ENCODE measurements around the gene CAMTA1. TPM values are rescaled to one million over a fixed set of nuclear protein-coding genes. Genes with fewer than 3 reads are reported as not detected.

Gene CAMTA1
- total RNA-seq, 5 donors from 2014 or later (not counting 1 experiment from before 2014, with no cell fraction given), result 29.7 to 37.4 (median 34.6) TPM

GRCh38 chr1:7805460-7805859 lies 1020.2 kb downstream of the CAMTA1 start:
- DNase-seq (no peak), ATAC-seq (replicated peaks in 1 of 4) (no peak)
- no peak overlapping the region for H3K4me3 ChIP-seq (ENCODE audit: control insufficient read depth in 1 of 2, extremely low read depth in 1 of 2, low read length in 1 of 2)
- Mint-ChIP-seq H3K27ac (no peak overlapping the region), H3K27me3 (no peaks in the 10 kb centered on the region), H3K36me3 (peaks cover 13% of the 10 kb centered on the region), H3K4me1 (no peaks in the 10 kb centered on the region), H3K4me3 (no peak overlapping the region), H3K9me3 (no peaks in the 10 kb centered on the region)
- ChIA-PET CTCF (interaction anchor here in 1 of 2 donors (0.7 kb wide), 1 partner anchor 728 kb away, joined by 5 read pairs; no protein-coding TSS in a partner anchor), POLR2A (no interaction called here)
- 100% methylated on average over 2 of the region's 9 CpGs for WGBS (ENCODE audit: insufficient coverage)
- H3K27ac ChIP-seq (ENCODE audit: low read length), result no peak overlapping the region
- no peaks in the 10 kb centered on the region for H3K27me3 ChIP-seq (replicated peaks in 1 of 2; ENCODE audit: control insufficient read depth in 2 of 2, extremely low read depth in 1 of 2, insufficient read depth in 2 of 2, low read length in 1 of 2)
- H3K9me3 ChIP-seq, result no peaks in the 10 kb centered on the region
- H3K4me1 ChIP-seq (ENCODE audit: control insufficient read depth in 1 of 2, extremely low read depth in 1 of 2, insufficient read depth in 2 of 2, low read length in 2 of 2), result no peaks in the 10 kb centered on the region
- H3K36me3 ChIP-seq (ENCODE audit: control insufficient read depth in 2 of 2, extremely low read depth in 1 of 2, insufficient read depth in 1 of 2, low read length in 1 of 2), result peaks cover 0 to 37% of the 10 kb centered on the region in 2 donors

DNA sequence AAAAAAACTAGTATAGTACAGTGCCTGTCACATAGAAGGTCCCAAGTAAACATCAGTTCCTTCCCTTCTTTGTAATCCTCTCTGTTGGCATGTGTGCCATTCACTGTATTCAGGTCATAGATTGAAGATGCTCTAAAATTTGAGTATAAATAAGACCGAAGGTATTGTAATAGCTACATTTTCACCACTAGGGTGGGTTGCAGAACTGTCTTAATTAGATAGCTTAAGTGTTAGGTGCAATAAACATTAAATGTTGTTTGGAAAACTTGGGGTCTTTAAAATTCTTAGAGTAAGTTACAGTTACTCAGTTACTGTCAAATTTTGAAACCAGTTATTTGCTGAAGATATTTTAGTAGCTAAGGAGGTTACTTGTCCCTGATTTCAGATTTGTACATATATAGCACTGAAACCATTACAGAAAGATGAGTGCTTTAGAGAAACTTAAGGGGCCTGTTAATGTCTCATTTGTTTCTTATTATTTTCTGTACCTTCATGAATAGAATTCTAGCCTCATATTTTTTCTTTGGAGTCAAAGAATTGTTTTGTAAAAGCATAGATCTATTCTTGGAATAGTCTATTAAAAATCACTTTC lies 1023.1 kb downstream of the CAMTA1 start:
- no CpG with 5 or more reads among the region's 1 CpG for WGBS (ENCODE audit: insufficient coverage)
- Mint-ChIP-seq H3K4me1 (no peaks in the 10 kb centered on the region), H3K4me3 (no peak overlapping the region), H3K9me3 (peaks cover 0 to 6% (median 4%) of the 10 kb centered on the region in 3 donors), H3K36me3 (peaks cover 34% of the 10 kb centered on the region), H3K27me3 (no peaks in the 10 kb centered on the region), H3K27ac (no peak overlapping the region)
- POLR2A ChIA-PET, result no interaction called here
- peak in 1 of 35 experiments; percentile 49 for DNase-seq
- CTCF ChIA-PET, result interaction anchor here (0.7 to 1.1 kb wide), 5 partner anchors 16 to 141 kb away, joined by 3 to 4 read pairs (median 4); no protein-coding TSS in a partner anchor
- peak in 2 of 4 experiments; percentile 41 to 50 for ATAC-seq (replicated peaks in 1 of 4)
- H3K36me3 ChIP-seq (ENCODE audit: control insufficient read depth in 2 of 2, extremely low read depth in 1 of 2, insufficient read depth in 1 of 2, low read length in 1 of 2), result peaks cover 0 to 41% of the 10 kb centered on the region in 2 donors
- no peaks in the 10 kb centered on the region for H3K4me1 ChIP-seq (ENCODE audit: control insufficient read depth in 1 of 2, extremely low read depth in 1 of 2, insufficient read depth in 2 of 2, low read length in 2 of 2)
- H3K27me3 ChIP-seq (replicated peaks in 1 of 2; ENCODE audit: control insufficient read depth in 2 of 2, extremely low read depth in 1 of 2, insufficient read depth in 2 of 2, low read length in 1 of 2), result no peaks in the 10 kb centered on the region
- no peaks in the 10 kb centered on the region for H3K9me3 ChIP-seq
- H3K27ac ChIP-seq (ENCODE audit: low read length), result no peak overlapping the region
- H3K4me3 ChIP-seq (ENCODE audit: control insufficient read depth in 1 of 2, extremely low read depth in 1 of 2, low read length in 1 of 2), result no peak overlapping the region

DNA sequence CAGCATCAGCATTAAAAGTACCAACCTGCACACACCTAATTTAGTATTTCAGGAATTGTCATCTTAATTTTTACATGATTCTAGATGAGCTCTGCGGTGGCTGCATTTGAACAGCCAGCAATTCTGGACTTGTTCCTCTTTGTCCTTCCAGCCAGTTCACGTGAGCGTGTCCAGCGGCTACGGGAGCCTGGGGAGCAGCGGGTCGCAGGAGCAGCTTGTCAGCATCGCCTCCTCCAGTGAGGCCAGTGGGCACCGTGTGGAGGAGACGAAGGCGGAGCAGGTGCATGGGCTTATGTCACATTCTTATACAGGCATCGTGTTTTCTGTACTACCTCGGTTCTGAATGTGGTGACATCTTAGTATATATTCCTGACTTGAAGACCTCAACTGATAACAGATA lies 1024.5 kb downstream of the CAMTA1 start:
- Mint-ChIP-seq H3K9me3 (peaks cover 6 to 17% (median 13%) of the 10 kb centered on the region in 3 donors), H3K27ac (no peak overlapping the region), H3K4me3 (no peak overlapping the region), H3K27me3 (no peaks in the 10 kb centered on the region), H3K4me1 (no peaks in the 10 kb centered on the region), H3K36me3 (peaks cover 45% of the 10 kb centered on the region)
- H3K27me3 ChIP-seq (replicated peaks in 1 of 2; ENCODE audit: control insufficient read depth in 2 of 2, extremely low read depth in 1 of 2, insufficient read depth in 2 of 2, low read length in 1 of 2), result no peaks in the 10 kb centered on the region
- H3K4me3 ChIP-seq (ENCODE audit: control insufficient read depth in 1 of 2, extremely low read depth in 1 of 2, low read length in 1 of 2), result no peak overlapping the region
- ChIA-PET POLR2A (no interaction called here), CTCF (no interaction called here)
- peaks cover 2% of the 10 kb centered on the region for H3K9me3 ChIP-seq
- peaks cover 0 to 33% of the 10 kb centered on the region in 2 donors for H3K36me3 ChIP-seq (ENCODE audit: control insufficient read depth in 2 of 2, extremely low read depth in 1 of 2, insufficient read depth in 1 of 2, low read length in 1 of 2)
- DNase-seq (no peak), ATAC-seq (replicated peaks in 1 of 4) (no peak)
- no peak overlapping the region for H3K27ac ChIP-seq (ENCODE audit: low read length)
- no peaks in the 10 kb centered on the region for H3K4me1 ChIP-seq (ENCODE audit: control insufficient read depth in 1 of 2, extremely low read depth in 1 of 2, insufficient read depth in 2 of 2, low read length in 2 of 2)
- WGBS (ENCODE audit: insufficient coverage), result 97% methylated on average over 8 of the region's 13 CpGs

- Mint-ChIP-seq H3K27me3 (no peaks in the 10 kb centered on the region), H3K36me3 (peaks cover 44% of the 10 kb centered on the region), H3K4me3 (no peak overlapping the region), H3K4me1 (no peaks in the 10 kb centered on the region), H3K9me3 (peaks cover 9 to 17% (median 13%) of the 10 kb centered on the region in 3 donors), H3K27ac (no peak overlapping the region)
- H3K4me1 ChIP-seq (ENCODE audit: control insufficient read depth in 1 of 2, extremely low read depth in 1 of 2, insufficient read depth in 2 of 2, low read length in 2 of 2), result no peaks in the 10 kb centered on the region
- ATAC-seq (replicated peaks in 1 of 4), result no peak
- POLR2A ChIA-PET, result no interaction called here
- H3K36me3 ChIP-seq (ENCODE audit: control insufficient read depth in 2 of 2, extremely low read depth in 1 of 2, insufficient read depth in 1 of 2, low read length in 1 of 2), result peaks cover 0 to 31% of the 10 kb centered on the region in 2 donors
- H3K27me3 ChIP-seq (replicated peaks in 1 of 2; ENCODE audit: control insufficient read depth in 2 of 2, extremely low read depth in 1 of 2, insufficient read depth in 2 of 2, low read length in 1 of 2), result no peaks in the 10 kb centered on the region
- DNase-seq, result no peak
- WGBS (ENCODE audit: insufficient coverage), result 90% methylated on average over 5 of the region's 7 CpGs
- no peak overlapping the region for H3K4me3 ChIP-seq (ENCODE audit: control insufficient read depth in 1 of 2, extremely low read depth in 1 of 2, low read length in 1 of 2)
- no peak overlapping the region for H3K27ac ChIP-seq (ENCODE audit: low read length)
- CTCF ChIA-PET, result no interaction called here
- peaks cover 2% of the 10 kb centered on the region for H3K9me3 ChIP-seq
Measured at GRCh38 chr1:7810395-7810794, 1025.1 kb downstream of the CAMTA1 start.

- H3K27ac ChIP-seq (ENCODE audit: low read length), result no peak overlapping the region
- peaks cover 45% of the 10 kb centered on the region for H3K36me3 Mint-ChIP-seq
- POLR2A ChIA-PET, result no interaction called here
- WGBS (ENCODE audit: insufficient coverage), result 83% methylated on average over 6 of the region's 6 CpGs
- no peak overlapping the region for H3K4me3 Mint-ChIP-seq
- CTCF ChIA-PET, result no interaction called here
- DNase-seq (no peak), ATAC-seq (replicated peaks in 1 of 4) (no peak)
- H3K4me3 ChIP-seq (ENCODE audit: control insufficient read depth in 1 of 2, extremely low read depth in 1 of 2, low read length in 1 of 2), result no peak overlapping the region
- no peak overlapping the region for H3K27ac Mint-ChIP-seq
- no peaks in the 10 kb centered on the region for H3K27me3 ChIP-seq (replicated peaks in 1 of 2; ENCODE audit: control insufficient read depth in 2 of 2, extremely low read depth in 1 of 2, insufficient read depth in 2 of 2, low read length in 1 of 2)
- H3K4me1 Mint-ChIP-seq, result no peaks in the 10 kb centered on the region
- peaks cover 0 to 24% of the 10 kb centered on the region in 2 donors for H3K36me3 ChIP-seq (ENCODE audit: control insufficient read depth in 2 of 2, extremely low read depth in 1 of 2, insufficient read depth in 1 of 2, low read length in 1 of 2)
- no peaks in the 10 kb centered on the region for H3K27me3 Mint-ChIP-seq
- peaks cover 2% of the 10 kb centered on the region for H3K9me3 ChIP-seq
- H3K4me1 ChIP-seq (ENCODE audit: control insufficient read depth in 1 of 2, extremely low read depth in 1 of 2, insufficient read depth in 2 of 2, low read length in 2 of 2), result no peaks in the 10 kb centered on the region
- peaks cover 9 to 17% (median 13%) of the 10 kb centered on the region in 3 donors for H3K9me3 Mint-ChIP-seq
Measured at GRCh38 chr1:7811476-7811875, 1026.2 kb downstream of the CAMTA1 start.

- Histone ChIP-seq H3K27ac (ENCODE audit: low read length) (no peak overlapping the region), H3K27me3 (replicated peaks in 1 of 2; ENCODE audit: control insufficient read depth in 2 of 2, extremely low read depth in 1 of 2, insufficient read depth in 2 of 2, low read length in 1 of 2) (no peaks in the 10 kb centered on the region), H3K4me3 (ENCODE audit: control insufficient read depth in 1 of 2, extremely low read depth in 1 of 2, low read length in 1 of 2) (no peak overlapping the region), H3K36me3 (ENCODE audit: control insufficient read depth in 2 of 2, extremely low read depth in 1 of 2, insufficient read depth in 1 of 2, low read length in 1 of 2) (peaks cover 0 to 19% of the 10 kb centered on the region in 2 donors), H3K4me1 (ENCODE audit: control insufficient read depth in 1 of 2, extremely low read depth in 1 of 2, insufficient read depth in 2 of 2, low read length in 2 of 2) (no peaks in the 10 kb centered on the region), H3K9me3 (peaks cover 2% of the 10 kb centered on the region)
- 96% methylated on average over 3 of the region's 3 CpGs for WGBS (ENCODE audit: insufficient coverage)
- Mint-ChIP-seq H3K36me3 (peaks cover 38% of the 10 kb centered on the region), H3K27ac (no peak overlapping the region), H3K27me3 (no peaks in the 10 kb centered on the region), H3K9me3 (peaks cover 9 to 17% (median 13%) of the 10 kb centered on the region in 3 donors), H3K4me3 (no peak overlapping the region), H3K4me1 (no peaks in the 10 kb centered on the region)
- ATAC-seq (replicated peaks in 1 of 4) (no peak), DNase-seq (no peak)
- POLR2A ChIA-PET, result no interaction called here
- CTCF ChIA-PET, result no interaction called here
Measured at GRCh38 chr1:7813677-7814373, 1028.6 kb downstream of the CAMTA1 start.

Data from T-cell (primary cell).